Fibroblast of skin of back (primary cell): Measurements from ENCODE around the gene TOM1L2.

ENCODE experiments used
- DNase-seq: peaks from one replicate; pipeline ENCODE4 v3.0.0-alpha.2; 2013

The TOM1L2 gene

DNA sequence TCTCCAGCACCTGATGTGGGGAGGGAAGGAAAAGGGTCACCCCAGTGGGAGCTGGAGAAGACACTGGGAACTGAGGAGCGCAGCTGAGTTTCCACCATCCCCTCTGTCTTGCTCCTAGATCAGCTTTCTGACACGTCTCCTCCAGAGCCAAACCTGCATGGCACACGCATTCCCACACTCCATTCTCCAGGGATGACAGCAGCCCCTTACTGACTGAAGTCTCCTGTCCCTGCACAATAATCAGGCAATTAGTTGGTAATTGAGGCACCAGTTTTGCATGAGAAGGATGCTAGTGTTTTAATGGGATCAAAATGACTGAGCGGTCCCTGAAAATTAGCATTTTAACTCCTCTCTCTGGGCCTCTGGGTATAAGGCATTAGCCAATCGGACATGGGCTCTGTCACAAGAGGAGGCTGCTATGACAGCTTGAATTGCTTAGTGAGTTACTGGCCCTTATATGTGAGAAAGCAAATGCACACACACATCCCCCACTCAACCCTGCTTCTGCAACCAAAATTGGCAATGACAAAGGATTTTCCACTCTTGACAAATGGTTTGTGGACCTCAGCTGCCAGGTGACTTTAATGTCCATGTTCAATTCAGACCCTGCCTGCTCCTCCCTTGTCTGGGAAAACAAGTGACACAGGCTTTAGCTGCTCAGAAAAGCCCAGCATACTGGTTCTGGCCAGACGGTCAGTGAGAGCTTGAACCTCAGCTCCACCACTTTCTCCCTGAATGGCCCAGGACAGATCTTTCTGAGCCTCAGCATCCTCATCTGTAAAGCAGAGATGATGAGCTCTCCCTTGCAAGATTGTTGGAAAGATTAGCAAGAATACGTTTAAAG is 78.2 kb downstream of the TOM1L2 start:
- no peak for DNase-seq

GRCh38 chr17:17892731-17893130 is 79.5 kb downstream of the TOM1L2 start:
- no peak for DNase-seq

- DNase-seq = no peak
Observed at GRCh38 chr17:17892009-17892408, 80.2 kb downstream of the TOM1L2 start.

DNA sequence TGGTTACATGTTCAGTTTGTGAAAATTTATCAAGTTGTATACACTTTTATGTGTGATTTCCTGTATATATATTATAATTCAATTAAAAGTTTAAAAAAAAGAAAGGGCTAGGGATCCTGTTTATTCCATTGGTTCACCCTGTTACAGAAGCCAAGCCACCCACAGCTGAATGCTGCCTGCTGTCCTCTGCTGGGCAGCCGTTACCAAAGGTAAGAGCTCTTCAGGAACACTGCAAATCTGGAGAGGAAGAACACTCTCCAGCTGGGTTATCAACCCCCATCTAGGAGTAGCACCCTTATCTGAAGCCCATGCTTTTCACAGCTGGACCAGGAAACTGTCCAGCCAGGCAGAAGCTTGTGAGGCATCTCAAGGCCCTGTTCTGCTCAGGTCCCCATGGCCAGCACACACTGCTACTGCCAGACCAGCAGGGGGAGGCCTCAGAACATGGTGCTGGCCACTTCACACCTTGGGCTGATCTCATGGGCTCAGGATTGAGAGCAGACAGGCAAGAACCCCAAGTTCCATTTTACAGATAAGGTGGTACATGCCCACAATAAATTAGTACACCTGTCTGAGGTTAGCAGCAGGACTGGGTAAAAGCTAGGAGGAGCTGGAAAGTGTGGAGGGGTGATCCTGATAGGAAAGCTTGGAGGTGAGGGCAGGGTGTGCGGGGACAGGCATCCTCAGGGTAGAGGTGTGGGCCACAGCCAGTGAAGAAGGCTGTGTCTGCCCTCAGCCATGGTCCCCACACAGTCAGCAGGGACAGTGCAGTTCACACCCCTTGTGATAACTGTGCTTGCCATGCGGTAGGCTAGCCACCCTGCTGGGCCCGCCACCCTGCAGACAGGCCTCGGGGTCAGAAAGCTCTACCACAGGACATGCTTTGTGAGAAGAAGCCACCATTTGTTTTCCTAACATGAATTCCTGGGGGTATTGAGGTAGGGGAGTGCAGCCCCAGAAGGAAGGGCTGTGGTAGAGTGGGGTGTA is 81.1 kb downstream of the TOM1L2 start:
- DNase-seq = peak; percentile 58

GRCh38 chr17:17889922-17890321 is 82.3 kb downstream of the TOM1L2 start:
- no peak for DNase-seq

GRCh38 chr17:17888821-17889220 is 83.4 kb downstream of the TOM1L2 start:
- DNase-seq = peak; percentile 25

DNA sequence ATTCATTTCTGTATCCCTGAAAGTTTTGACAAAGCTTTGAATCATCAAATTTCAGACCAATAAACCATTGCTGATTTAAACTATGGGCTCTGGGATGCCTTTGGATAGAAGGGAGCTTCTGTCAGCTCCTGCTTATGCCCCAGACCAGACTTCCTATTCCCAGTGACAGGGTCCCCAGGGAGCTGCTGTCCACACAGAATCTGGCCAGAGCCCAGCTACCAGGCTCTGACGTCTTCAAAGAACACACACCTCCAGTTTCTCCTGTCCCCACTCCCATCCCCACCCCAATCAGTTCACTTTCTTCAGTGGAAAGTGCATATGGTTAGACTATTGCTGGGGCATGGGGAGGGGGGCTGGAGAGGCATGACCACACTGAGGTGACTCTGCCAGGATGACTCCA is 83.8 kb downstream of the TOM1L2 start:
- DNase-seq = peak; percentile 47

DNA sequence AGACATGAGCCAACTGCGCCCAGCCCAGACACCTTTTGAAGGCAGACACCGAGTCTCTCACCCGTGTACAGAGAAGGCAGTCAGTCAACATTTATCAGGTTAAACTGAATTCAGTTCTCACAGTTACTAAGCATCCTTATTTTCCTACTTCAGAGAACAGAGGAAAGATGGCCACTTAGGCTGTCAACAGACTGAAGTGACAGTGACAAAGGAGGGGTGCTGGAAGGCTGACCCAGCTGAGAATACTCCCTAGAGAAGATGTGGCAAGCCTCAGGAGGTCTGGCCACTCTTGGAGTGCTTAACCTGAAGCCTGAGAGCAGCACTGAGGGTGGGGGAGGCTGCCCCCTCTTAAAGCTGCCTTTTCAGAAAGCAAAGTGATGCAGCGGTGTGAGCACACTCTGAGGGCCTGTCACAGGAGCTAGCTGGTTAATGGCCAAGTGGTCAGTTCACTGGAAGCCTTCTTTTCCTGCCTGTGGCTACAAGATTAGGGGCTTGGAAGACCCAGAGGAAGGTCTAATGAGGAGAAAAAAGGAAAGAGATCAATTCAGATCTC is 84.4 kb downstream of the TOM1L2 start:
- DNase-seq = no peak

GRCh38 chr17:17886726-17887125 is 85.5 kb downstream of the TOM1L2 start:
- no peak for DNase-seq

- DNase-seq = no peak
Observed at GRCh38 chr17:17886226-17886625, 86.0 kb downstream of the TOM1L2 start.

DNA sequence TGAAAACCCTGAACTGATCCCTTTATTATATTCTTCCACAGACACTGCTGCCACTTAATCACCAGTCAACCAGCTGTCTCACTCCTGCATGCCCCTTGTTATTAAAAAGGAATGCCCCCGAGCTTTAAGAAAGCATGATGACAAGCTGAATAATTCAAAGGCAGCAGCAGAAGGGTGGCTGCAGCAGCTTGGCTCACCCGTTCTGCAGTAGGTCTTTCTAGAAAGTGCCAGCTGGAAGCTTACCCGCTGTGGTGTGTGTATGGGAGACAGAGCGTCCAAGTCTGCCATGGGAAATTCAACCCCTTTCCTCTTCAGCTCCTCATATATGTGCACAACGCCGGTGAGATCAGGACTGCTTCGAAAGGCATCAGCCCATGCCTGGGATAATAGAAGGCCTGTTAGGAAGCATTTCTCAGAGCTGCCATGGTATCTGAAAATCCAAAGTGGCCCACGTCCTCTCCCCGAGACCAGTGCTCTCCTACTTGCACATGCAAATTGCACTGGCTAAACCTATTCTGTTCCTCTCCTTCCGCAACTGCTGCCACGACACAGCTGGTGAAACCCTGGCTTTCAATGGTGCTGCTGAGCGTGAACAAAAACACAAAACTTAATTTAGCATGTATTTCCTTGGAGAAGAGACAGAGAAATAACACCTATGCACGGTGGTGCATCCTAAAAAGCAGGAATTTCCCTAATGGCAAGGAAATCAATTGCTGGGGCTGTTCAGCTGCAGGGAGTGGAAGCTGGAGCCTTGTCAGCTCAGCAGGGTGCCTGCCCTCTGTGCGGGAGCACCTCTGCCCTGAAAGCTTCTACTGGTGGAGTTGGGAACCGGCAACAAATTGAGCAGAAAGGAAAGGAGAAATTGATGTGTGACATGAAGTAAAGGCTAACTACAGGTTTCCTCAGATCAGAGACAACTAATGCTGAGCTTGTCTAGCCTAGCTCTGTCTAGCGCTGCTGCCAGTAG is 87.5 kb downstream of the TOM1L2 start:
- DNase-seq = no peak

- DNase-seq = no peak
Observed at GRCh38 chr17:17883801-17884200, 88.4 kb downstream of the TOM1L2 start.

- no peak for DNase-seq
Observed at GRCh38 chr17:17882082-17882581, 90.1 kb downstream of the TOM1L2 start.

GRCh38 chr17:17880577-17881196 is 91.5 kb downstream of the TOM1L2 start:
- DNase-seq = no peak

DNA sequence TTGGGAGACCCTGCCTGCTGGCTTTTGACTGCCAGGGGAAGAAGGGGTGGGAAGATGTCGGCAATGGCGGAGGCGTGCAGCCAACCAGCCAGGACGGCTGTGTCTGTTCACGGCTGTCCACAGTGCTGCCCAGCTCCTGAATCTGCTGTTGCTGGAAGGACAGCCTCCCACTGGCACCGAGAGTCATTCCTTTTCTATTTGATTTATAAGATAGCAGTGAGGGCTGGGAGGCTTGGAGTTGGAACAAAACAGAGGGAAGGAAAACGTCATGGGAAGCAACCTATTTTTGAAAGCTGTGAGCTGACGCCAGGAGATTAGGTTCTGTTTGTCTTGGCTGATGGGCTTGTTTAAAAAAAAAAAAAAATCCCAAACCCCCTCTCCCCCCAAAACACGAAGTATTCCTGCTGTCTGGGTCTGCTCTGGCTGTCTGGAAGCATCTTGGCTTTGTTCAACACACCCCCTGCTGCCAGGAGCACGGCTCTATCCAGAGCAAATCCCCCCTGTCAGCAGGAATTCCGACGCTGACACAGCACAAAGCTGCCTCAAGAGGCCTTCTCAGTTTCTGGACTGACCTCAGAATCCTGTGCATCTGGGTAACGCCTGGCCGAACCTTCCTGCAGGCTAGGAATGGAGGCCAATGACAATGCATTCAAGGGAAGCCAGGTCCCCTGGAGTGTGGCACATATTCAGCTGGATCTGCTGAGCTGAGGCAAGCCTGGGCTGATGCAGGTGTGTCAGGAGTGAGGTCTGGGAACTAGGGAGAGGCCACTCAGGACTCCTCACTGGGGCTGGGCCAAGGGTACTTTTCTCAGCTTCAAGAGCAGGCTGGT is 94.5 kb downstream of the TOM1L2 start:
- peak; percentile 92 for DNase-seq

GRCh38 chr17:17876959-17877528 is 95.2 kb downstream of the TOM1L2 start:
- DNase-seq = peak; percentile 17

DNA sequence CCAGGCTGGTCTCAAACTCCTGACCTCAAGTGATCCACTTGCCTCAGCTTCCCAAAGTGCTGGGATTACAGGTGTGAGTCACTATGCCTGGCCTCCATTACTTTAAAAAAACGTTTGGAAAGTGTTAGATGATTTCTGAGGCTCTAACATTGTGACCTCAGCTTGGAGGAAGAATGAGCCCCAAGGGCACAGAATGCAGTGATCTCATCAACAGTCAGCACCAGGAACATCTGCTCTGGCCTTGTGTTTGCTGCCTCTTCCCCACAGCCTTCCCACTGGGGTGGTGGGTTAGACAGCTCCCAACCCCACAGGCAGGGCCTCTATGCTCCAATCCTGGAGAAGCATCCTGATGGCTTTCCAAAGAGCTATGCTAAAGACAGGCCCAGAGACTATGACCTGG is 97.7 kb downstream of the TOM1L2 start:
- DNase-seq = peak; percentile 79

DNA sequence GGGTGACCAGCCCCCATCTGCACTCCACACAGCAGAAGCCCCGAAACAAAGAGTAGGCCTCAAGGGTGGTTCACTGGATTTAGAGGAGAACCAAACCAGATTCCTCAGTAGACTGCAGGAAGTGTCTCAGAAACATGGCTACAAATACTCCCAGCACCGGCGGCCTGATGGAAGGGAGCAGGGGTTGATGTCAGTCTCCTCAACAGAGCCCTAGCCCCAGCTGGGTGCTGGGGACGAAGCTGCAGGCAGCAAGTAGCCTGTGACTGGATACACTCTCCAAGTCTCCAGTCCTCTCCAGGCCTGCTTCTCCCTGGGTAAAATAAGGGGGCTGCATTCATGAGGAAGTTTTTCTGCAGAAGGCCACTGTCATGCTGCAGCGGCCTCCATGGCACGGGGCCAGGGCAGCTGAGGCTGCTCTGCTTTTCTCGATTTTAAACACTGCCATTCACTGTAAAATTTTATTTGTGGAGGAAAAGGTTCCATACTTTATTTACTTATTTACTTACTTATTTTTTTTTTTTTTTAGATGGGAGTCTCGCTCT is 98.7 kb downstream of the TOM1L2 start:
- DNase-seq = no peak

DNA sequence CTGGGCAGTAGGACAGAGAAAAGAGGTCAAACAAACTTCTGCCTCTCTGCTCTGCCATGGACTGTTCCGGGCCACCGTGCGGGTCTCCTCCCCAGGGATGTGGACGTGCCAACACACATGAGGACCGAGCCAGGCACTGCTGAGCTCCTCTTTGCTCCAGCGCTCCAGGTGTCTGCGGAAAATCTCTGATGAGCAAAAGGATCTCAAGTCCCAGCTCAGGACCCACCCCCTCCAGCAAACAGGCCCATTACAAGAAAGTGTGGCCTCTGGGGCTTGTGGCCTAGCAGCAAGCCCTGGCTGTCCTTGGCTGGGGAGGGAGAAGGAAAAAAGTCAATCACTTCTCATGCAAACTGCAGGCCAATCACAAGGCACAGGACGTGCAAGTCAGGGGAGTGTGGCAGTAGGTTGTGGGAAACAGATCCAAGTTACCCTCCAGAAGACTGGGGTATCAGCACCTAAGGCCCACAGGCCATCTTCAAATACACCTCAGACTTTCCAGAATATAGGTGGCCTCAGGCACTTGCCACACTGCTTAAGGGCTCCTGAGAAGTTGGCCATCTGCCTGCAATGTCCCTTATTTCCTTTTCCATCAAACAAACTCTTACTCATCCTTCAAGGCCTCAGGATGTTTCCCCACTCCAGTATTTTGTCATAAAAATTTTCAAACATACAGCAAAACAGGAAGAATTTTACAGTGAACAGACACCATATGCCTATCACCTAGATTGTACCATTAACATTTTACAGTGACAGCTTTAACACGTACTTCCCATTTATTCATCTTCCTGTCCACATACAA is 99.5 kb downstream of the TOM1L2 start:
- no peak for DNase-seq
